Heart right ventricle (tissue), 16 donors: ENCODE results near the gene PAFAH2. TPM values are rescaled to one million over a fixed set of nuclear protein-coding genes. Genes with fewer than 3 reads are reported as not detected.

Source experiments
- ATAC-seq, 8 donors: fragments of 200-7000 bp; cut with Tn5 transposase; one replicate each; pipeline ENCODE4 v1.9.1; 2020; ENCODE audit warnings: mild to moderate bottlenecking in 8 of 8, moderate library complexity in 8 of 8, moderate number of reproducible peaks in 1 of 8
- DNase-seq, 2 donors: peaks; one replicate each; pipeline ENCODE4 v3.0.0-alpha.2; 2020
- H3K27ac ChIP-seq, 10 donors: fragments of 200-600 bp; sonication (generic) in 2 of 10; one replicate each; pipeline versions ENCODE4 v1.5.0 to v1.8.0; 2020 to 2022; ENCODE audit warnings: mild to moderate bottlenecking in 3 of 10
- H3K27me3 ChIP-seq, 7 donors: fragments of 200-600 bp; one replicate each; pipeline ENCODE4 v1.8.0; 2021 to 2022; ENCODE audit warnings: mild to moderate bottlenecking in 2 of 7
- H3K36me3 ChIP-seq, 9 donors: fragments of 200-600 bp; sonication (generic) in 1 of 9; one replicate each; pipeline versions ENCODE4 v1.5.0 to v1.8.0; 2020 to 2022; ENCODE audit warnings: mild to moderate bottlenecking in 2 of 9
- H3K4me1 ChIP-seq, 9 donors: fragments of 200-600 bp; sonication (generic) in 1 of 9; one replicate each; pipeline versions ENCODE4 v1.5.0 to v1.8.0; 2020 to 2022; ENCODE audit warnings: mild to moderate bottlenecking in 4 of 9
- H3K4me3 ChIP-seq, 10 donors: fragments of 200-600 bp; sonication (generic) in 2 of 10; one replicate each; pipeline versions ENCODE4 v1.5.0 to v1.8.0; 2020 to 2022; ENCODE audit warnings: mild to moderate bottlenecking in 7 of 10, moderate library complexity in 2 of 10
- H3K9me3 ChIP-seq, 11 donors: fragments of 200-600 bp in 10 of 11; sonication (generic) in 2 of 11; one replicate each; pipeline versions ENCODE4 v1.5.0 to v1.8.0; 2013 to 2022; ENCODE audit warnings: mild to moderate bottlenecking in 2 of 11, control low read depth in 1 of 11, moderate library complexity in 1 of 11
- CTCF ChIP-seq, 9 donors: fragments of 200-600 bp; sonication (generic) in 2 of 9; IDR thresholded peaks; one replicate each; pipeline versions ENCODE4 v1.5.0 to v1.8.0; 2021 to 2022; ENCODE audit warnings: antibody characterized with exemption in 9 of 9, mild to moderate bottlenecking in 5 of 9, moderate library complexity in 1 of 9
- WGBS, 2 donors: extraction: QIAGEN DNeasy Blood & Tissue Kit; methylation state at CpG; one replicate each; pipeline ENCODE4 v1.1.7; 2013; ENCODE audit warnings: inconsistent platforms in 1 of 2; 5-methylcytosine and 5-hydroxymethylcytosine counted together
- intact Hi-C, 10 donors: fragments of 100-400 bp; cut with DNase I; formaldehyde crosslinking; loops; one replicate each; pipeline versions ENCODE4 v1.11.1 to v1.14.2; 2022
- polyA plus RNA-seq, 2 donors: library from polyadenylated mRNA; stranded (reverse); fragments of 200-250 nt; gene quantifications; one replicate each; pipeline ENCODE4 v1.2.3, GENCODE V29; 2013
- total RNA-seq, 10 donors: library from RNA; stranded (reverse); fragmentation: NEBNext Ultra II Directional in 3 of 10; extraction: Animal tissue kit (Norgen Biotek cat#: 25700) in 3 of 10; gene quantifications; one replicate each; pipeline versions ENCODE4 v1.2.1 to v1.2.4, GENCODE V29; 2021 to 2023
- donor health status: Arrhythmogenic right ventricular cardiomyopathy.
- donor health status: ischemic (EF 13 %, LVEDD 7.1; RV severe dilation, severe dysfunction).
- donor health status: healthy with polysubstance abuse.
- donor health status: DM: no; HTN: yes; CAD: no.
- donor health status: DM: no; HTN: no; CAD: no.
- donor health status: ischemic (EF 25% LVEDD 6.9; RV normal size, moderate dysfunction).
- donor health status: ischemic (EF 25% LVEDD 5.7; RV mildly dilated, moderate dysfunction).
- donor health status: healthy.
- donor health status: DM: yes; HTN: yes; CAD: no.
- donor health status: Ischemic cardiomyopathy.
- donor health status: ischemic (EF 35%, LVEDD 5.7; RV mildly dilated, moderate dysfunction).
- donor health status: nonischemic (EF 11% LVEDD 7.7; RV severe dilation, severe dysfunction).
- donor health status: DM: yes; HTN: yes; CAD: no.
- donor health status: PGD.
- donor health status: ischemic (EF 29% LVEDD 5.4; RV normal size, mild dysfunction).
- donor health status: nonischemic (EF 23%, LVEDD 6.1; RV moderate dilation, normal function).

Gene PAFAH2
- total and polyA plus RNA-seq, 12 donors: 3.4 to 19.3 (median 10.5) TPM

- no peak for DNase-seq
- H3K36me3 ChIP-seq: no peaks in the 10 kb centered on the region
- no peak overlapping the region for H3K27ac ChIP-seq
- intact Hi-C loops: no loop called here
- H3K4me3 ChIP-seq: no peak overlapping the region
- TF ChIP-seq CTCF (IDR thresholded peaks at IDR 0.05): no peak
- WGBS, 2 donors: 67 to 73% methylated on average over 4 of the region's 4 CpGs
- H3K4me1 ChIP-seq: peaks cover 0 to 62% (median 16%) of the 10 kb centered on the region in 9 donors
- no peak for ATAC-seq
- H3K27me3 ChIP-seq: peaks cover 0 to 46% (median 36%) of the 10 kb centered on the region in 7 donors
- no peaks in the 10 kb centered on the region for H3K9me3 ChIP-seq
Observed at GRCh38 chr1:26041978-26042377, 44.1 kb upstream of the PAFAH2 start.

- no peak for TF ChIP-seq CTCF (IDR thresholded peaks at IDR 0.05)
- Histone ChIP-seq H3K9me3 (no peaks in the 10 kb centered on the region), H3K4me3 (no peak overlapping the region), H3K27ac (no peak overlapping the region), H3K4me1 (peaks cover 0 to 62% (median 19%) of the 10 kb centered on the region in 9 donors), H3K27me3 (peaks cover 0 to 44% (median 30%) of the 10 kb centered on the region in 7 donors), H3K36me3 (no peaks in the 10 kb centered on the region)
- 71 to 76% methylated on average over 7 of the region's 7 CpGs for WGBS, 2 donors
- DNase-seq (no peak), ATAC-seq (no peak)
- intact Hi-C loops: no loop called here
Observed at GRCh38 chr1:26041401-26041800, 43.5 kb upstream of the PAFAH2 start.

GRCh38 chr1:26038904-26039303 is 41.0 kb upstream of the PAFAH2 start:
- ATAC-seq: no peak
- H3K36me3 ChIP-seq: no peaks in the 10 kb centered on the region
- WGBS, 2 donors: 57 to 62% methylated on average over 6 of the region's 6 CpGs
- peaks cover 0 to 29% (median 5%) of the 10 kb centered on the region in 7 donors for H3K27me3 ChIP-seq
- no peak for TF ChIP-seq CTCF (IDR thresholded peaks at IDR 0.05)
- peak overlapping the region in 6 of 10 donors; percentile 85 to 96 (median 95) for H3K27ac ChIP-seq
- H3K9me3 ChIP-seq: no peaks in the 10 kb centered on the region
- peaks cover 7 to 54% (median 17%) of the 10 kb centered on the region in 9 donors for H3K4me1 ChIP-seq
- intact Hi-C loops: loop anchor here in 9 of 10 donors (5.0 to 10.0 kb wide), 6 partner anchors 43 to 123 kb away; no protein-coding TSS in a partner anchor
- no peak overlapping the region for H3K4me3 ChIP-seq
- DNase-seq: no peak

GRCh38 chr1:26038477-26038876 is 40.6 kb upstream of the PAFAH2 start:
- Histone ChIP-seq H3K27ac (peak overlapping the region in 6 of 10 donors; percentile 85 to 96 (median 95)), H3K4me1 (peaks cover 7 to 49% (median 17%) of the 10 kb centered on the region in 9 donors), H3K36me3 (no peaks in the 10 kb centered on the region), H3K4me3 (no peak overlapping the region), H3K9me3 (no peaks in the 10 kb centered on the region), H3K27me3 (peaks cover 0 to 27% (median 4%) of the 10 kb centered on the region in 7 donors)
- DNase-seq (no peak), ATAC-seq (no peak)
- 88 to 89% methylated on average over 6 of the region's 6 CpGs for WGBS, 2 donors
- TF ChIP-seq CTCF (IDR thresholded peaks at IDR 0.05): no peak
- intact Hi-C loops: loop anchor here in 9 of 10 donors (5.0 to 10.0 kb wide), 6 partner anchors 44 to 124 kb away; no protein-coding TSS in a partner anchor
